ENCODE results near the gene THSD4. TPM values are rescaled to one million over a fixed set of nuclear protein-coding genes. Genes with fewer than 3 reads are reported as not detected.
A peak's percentile ranks its signal among the peaks of the same experiment; 100 is the strongest.

Gene THSD4
- total and polyA plus RNA-seq, 2 of the 4 experiments (the other 2 are of a cell fraction) = 25.5 to 31.1 TPM

GRCh38 chr15:71199384-71200351 is 84.4 kb downstream of the THSD4 start:
- BruUV-seq (replicated peaks) = no TSS peak
- Histone ChIP-seq H4K5ac (ENCODE audit: low read depth, low read length) (peak overlapping the region; percentile 40), H2AFZ (replicated peaks; ENCODE audit: low read length, poor library complexity) (peak overlapping the region; percentile 38), H4K91ac (ENCODE audit: insufficient read depth, low read depth, low read length) (peak overlapping the region; percentile 62), H3K79me1 (ENCODE audit: low read depth in 1 of 2, low read length in 2 of 2) (peaks cover 41 to 84% of the 10 kb centered on the region in 2 experiments), H3K9ac (ENCODE audit: low read depth, low read length) (no peak overlapping the region), H2BK120ac (ENCODE audit: low read depth, low read length) (peak overlapping the region; percentile 58), H3K4me2 (ENCODE audit: low read depth, low read length) (no peak overlapping the region), H3K4me1 (ENCODE audit: control insufficient read depth, insufficient read depth, low read length) (peaks cover 31% of the 10 kb centered on the region), H3K4me3 (ENCODE audit: insufficient read depth, low read depth, low read length) (no peak overlapping the region), H2AK9ac (replicated peaks; ENCODE audit: low read depth, low read length, poor library complexity) (peak overlapping the region; percentile 19), H3K27me3 (ENCODE audit: control insufficient read depth, insufficient read depth, low read length) (no peaks in the 10 kb centered on the region), H4K8ac (ENCODE audit: low read depth in 2 of 2, low read length in 2 of 2) (peak overlapping the region; percentile 27 to 47; a peak in 3 of 4 replicates), H4K20me1 (ENCODE audit: insufficient read depth, low read length) (peaks cover 8% of the 10 kb centered on the region), H2BK20ac (ENCODE audit: low read depth, low read length) (peak overlapping the region; percentile 59; the same call in 1 of the 2 replicates), H3K9me1 (ENCODE audit: insufficient read depth, low read length) (peaks cover 26% of the 10 kb centered on the region), H3K56ac (ENCODE audit: extremely low read depth, insufficient read depth, low read length) (no peak overlapping the region), H3K4ac (ENCODE audit: low read depth, low read length) (peak overlapping the region; percentile 91), H2BK15ac (ENCODE audit: low read depth, low read length) (peak overlapping the region; percentile 77; the same call in 2 of the 3 replicates), H2BK5ac (ENCODE audit: low read depth, low read length, poor library complexity, severe bottlenecking) (peak overlapping the region; percentile 96), H3K36me3 (ENCODE audit: control insufficient read depth, insufficient read depth, low read length) (peaks cover 2% of the 10 kb centered on the region; the same call in 1 of the 2 replicates), H3K14ac (replicated peaks; ENCODE audit: low read depth, low read length) (peak overlapping the region; percentile 90), H2AK5ac (ENCODE audit: low read depth, low read length) (peak overlapping the region; percentile 100), H3K27ac (ENCODE audit: insufficient read depth, low read length) (peak overlapping the region; percentile 2; the same call in 1 of the 2 replicates), H3K18ac (ENCODE audit: low read depth, low read length) (peak overlapping the region; percentile 46), H3K23ac (ENCODE audit: low read depth, low read length) (peak overlapping the region; percentile 93), H3K9me3 (ENCODE audit: control insufficient read depth, insufficient read depth, low read length) (no peaks in the 10 kb centered on the region)
- ATAC-seq (ENCODE audit: low read depth) (no peak), DNase-seq (peak; percentile 50)
- in situ Hi-C loops (cut with MboI; ENCODE audit: low sequenced_read_pairs) = no loop called here
- ChIA-PET CTCF (no interaction called here), POLR2A (ENCODE audit: unreplicated experiment) (no interaction called here)
- 0 out of 2 replicates have a peak, but pooled peaks have one; percentile 16 for TF ChIP-seq MXI1 (IDR thresholded peaks at IDR 0.05; ENCODE audit: borderline replicate concordance, low read depth, low read length)
- no peak for TF ChIP-seq POLR2A (IDR thresholded peaks at IDR 0.05; ENCODE audit: low read depth, low read length)
- dilution Hi-C loops (cut with HindIII; ENCODE audit: low sequenced_read_pairs, unreplicated experiment) = no loop called here
- 75% methylated on average over 2 of the region's 6 CpGs; no CpG with 5 or more reads in 1 of the 2 experiments for WGBS, 2 experiments (ENCODE audit: extremely low coverage in 2 of 2, insufficient read length in 1 of 2)
- intact Hi-C loops (cut with micrococcal nuclease) = no loop called here

All from IMR-90 (cell line).